RWPE1 (cell line): ENCODE results near the gene AGTR2.
"Not testable (repeated sequence)": the region's sequence is repeated elsewhere in the genome, so short reads cannot be mapped to it uniquely, and the experiment has no call there.

Experiments
- CTCF ChIA-PET: fragments of 350-600 bp; sonication (Branson Sonifier 250); formaldehyde crosslinking; extraction: SDS; loops from one replicate; lab custom pipeline; 2021; lab: Yijun Ruan, JAX
- POLR2A ChIA-PET: fragments of 400-600 bp; formaldehyde crosslinking; extraction: SDS; loops from one replicate; lab custom pipeline; 2020; ENCODE audit warnings: antibody characterized with exemption; ENCODE audit not compliant: low non-redundant PET; lab: Yijun Ruan, JAX
- DNase-seq: peaks from one replicate; pipeline ENCODE4 v3.0.0; 2012; ENCODE audit warnings: low spot score
- H3K27ac ChIP-seq: fragments of 450-650 bp; 2 replicates; pipeline ENCODE4 v1.5.1; 2017
- CTCF ChIP-seq: fragments of 450-650 bp; conservative IDR thresholded peaks from 2 replicates; pipeline ENCODE4 v1.5.1; 2017; ENCODE audit warnings: low read depth, mild to moderate bottlenecking

Gene AGTR2

GRCh38 chrX:116194649-116195048 is 24.1 kb downstream of the AGTR2 start:
- no peak overlapping the region for H3K27ac ChIP-seq
- ChIA-PET CTCF (no interaction called here), POLR2A (no interaction called here)
- TF ChIP-seq CTCF = no peak
- no peak for DNase-seq

- H3K27ac ChIP-seq = no peak overlapping the region
- POLR2A ChIA-PET = no interaction called here
- DNase-seq = no peak
- TF ChIP-seq CTCF = no peak
- CTCF ChIA-PET = no interaction called here
Observed at GRCh38 chrX:116198235-116198634, 27.7 kb downstream of the AGTR2 start.

- CTCF ChIA-PET = no interaction called here
- no peak for TF ChIP-seq CTCF
- no peak for DNase-seq
- POLR2A ChIA-PET = no interaction called here
- H3K27ac ChIP-seq = no peak overlapping the region
Observed at GRCh38 chrX:116198810-116199209, 28.3 kb downstream of the AGTR2 start.

GRCh38 chrX:116204932-116205331 is 34.4 kb downstream of the AGTR2 start:
- POLR2A ChIA-PET = no interaction called here
- CTCF ChIA-PET = interaction anchor here (1.2 kb wide), 1 partner anchor 66 kb away, joined by 3 read pairs; no protein-coding TSS in a partner anchor
- DNase-seq = peak; percentile 0
- TF ChIP-seq CTCF = peak; percentile 60
- no peak overlapping the region for H3K27ac ChIP-seq

- no peak overlapping the region for H3K27ac ChIP-seq
- POLR2A ChIA-PET = no interaction called here
- no peak for TF ChIP-seq CTCF
- CTCF ChIA-PET = no interaction called here
- DNase-seq = no peak
Observed at GRCh38 chrX:116213262-116213661, 42.7 kb downstream of the AGTR2 start.

- CTCF ChIA-PET, H3K27ac ChIP-seq, POLR2A ChIA-PET, DNase-seq: not testable (repeated sequence)
Observed at GRCh38 chrX:116217080-116217479, 46.5 kb downstream of the AGTR2 start.
